NCI-H2196 (cell line): ENCODE results near the gene LRRC37A.
"Not testable (repeated sequence)": the region's sequence is repeated elsewhere in the genome, so short reads cannot be mapped to it uniquely, and the experiment has no call there.

Experiments used
- DNase-seq: peaks from one replicate; lab custom pipeline; 2025; ENCODE audit not compliant: unreplicated experiment; lab: John Stamatoyannopoulos, UW

LRRC37A gene

GRCh38 chr17:46286764-46287221 lies 8.1 kb upstream of the LRRC37A start:
- DNase-seq: peak; percentile 97

- DNase-seq: not testable (repeated sequence)
Observed at GRCh38 chr17:46287587-46287986, 7.3 kb upstream of the LRRC37A start.

GRCh38 chr17:46290906-46291546 lies 3.9 kb upstream of the LRRC37A start:
- not testable (repeated sequence) for DNase-seq

- DNase-seq: not testable (repeated sequence)
Observed at GRCh38 chr17:46291618-46292017, 3.3 kb upstream of the LRRC37A start.

GRCh38 chr17:46341220-46341619 lies 46.3 kb downstream of the LRRC37A start:
- not testable (repeated sequence) for DNase-seq

- not testable (repeated sequence) for DNase-seq
Observed at GRCh38 chr17:46342131-46342530, 47.2 kb downstream of the LRRC37A start.

- DNase-seq: not testable (repeated sequence)
Observed at GRCh38 chr17:46348345-46348744, 53.4 kb downstream of the LRRC37A start.

- not testable (repeated sequence) for DNase-seq
Observed at GRCh38 chr17:46349060-46349459, 54.1 kb downstream of the LRRC37A start.

GRCh38 chr17:46353856-46354255 lies 58.9 kb downstream of the LRRC37A start:
- not testable (repeated sequence) for DNase-seq

GRCh38 chr17:46361145-46361735 lies 66.3 kb downstream of the LRRC37A start:
- not testable (repeated sequence) for DNase-seq

GRCh38 chr17:46361755-46362154 lies 66.8 kb downstream of the LRRC37A start, which contains the start of gene ARL17B:
Gene ARL17B (minus strand): TSS chr17:46361766. CDS start chr17:46358397, 3,369 bp downstream.
- DNase-seq: not testable (repeated sequence)

GRCh38 chr17:46367520-46367919 lies 72.6 kb downstream of the LRRC37A start:
- not testable (repeated sequence) for DNase-seq

GRCh38 chr17:46372236-46373229 lies 77.6 kb downstream of the LRRC37A start:
- DNase-seq: not testable (repeated sequence)

- DNase-seq: not testable (repeated sequence)
Observed at GRCh38 chr17:46373418-46373817, 78.5 kb downstream of the LRRC37A start.

- DNase-seq: not testable (repeated sequence)
Observed at GRCh38 chr17:46383118-46383517, 88.2 kb downstream of the LRRC37A start.

- DNase-seq: not testable (repeated sequence)
Observed at GRCh38 chr17:46385491-46385890, 90.6 kb downstream of the LRRC37A start.
